ENCODE measurements around the gene CSN3.

The CSN3 gene

DNA sequence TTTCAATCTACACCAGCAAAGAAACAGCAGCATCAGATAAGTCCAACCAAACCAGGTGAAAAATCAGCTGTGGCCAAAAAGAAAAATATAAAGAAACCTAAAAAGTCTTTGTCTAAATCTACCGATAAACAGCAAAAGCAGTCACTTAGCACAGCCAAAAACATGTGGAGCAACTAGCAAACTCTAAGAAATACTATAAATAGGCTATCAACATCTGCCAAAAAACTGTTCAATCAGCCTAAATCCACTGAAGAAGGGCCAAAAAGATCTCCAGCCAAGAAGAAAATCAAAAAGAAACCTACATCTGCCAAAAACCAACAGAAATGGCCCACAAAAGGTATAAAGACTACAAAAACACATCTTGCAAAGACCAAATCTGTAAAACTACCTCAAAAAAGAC is 55.7 kb downstream of the CSN3 start:
- no peak for DNase-seq

DNA sequence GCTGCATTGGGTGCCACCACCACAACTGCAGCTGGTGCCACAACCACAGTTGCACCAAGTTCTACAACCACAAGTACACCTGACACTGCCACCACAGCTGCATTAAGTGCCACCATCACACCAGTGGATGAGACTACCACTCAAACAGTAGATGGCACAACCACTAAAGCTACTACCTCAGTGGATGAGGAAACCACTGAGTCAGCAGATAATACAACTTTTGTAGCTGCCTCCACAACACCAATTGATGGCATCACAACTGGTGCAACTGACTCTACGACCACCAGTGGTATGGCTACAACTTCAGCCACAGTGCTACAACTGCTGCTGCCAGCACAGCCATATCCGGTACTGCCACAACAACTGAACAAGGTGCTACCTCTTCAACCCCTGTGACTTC is 57.2 kb downstream of the CSN3 start:
- no peak for DNase-seq

DNA sequence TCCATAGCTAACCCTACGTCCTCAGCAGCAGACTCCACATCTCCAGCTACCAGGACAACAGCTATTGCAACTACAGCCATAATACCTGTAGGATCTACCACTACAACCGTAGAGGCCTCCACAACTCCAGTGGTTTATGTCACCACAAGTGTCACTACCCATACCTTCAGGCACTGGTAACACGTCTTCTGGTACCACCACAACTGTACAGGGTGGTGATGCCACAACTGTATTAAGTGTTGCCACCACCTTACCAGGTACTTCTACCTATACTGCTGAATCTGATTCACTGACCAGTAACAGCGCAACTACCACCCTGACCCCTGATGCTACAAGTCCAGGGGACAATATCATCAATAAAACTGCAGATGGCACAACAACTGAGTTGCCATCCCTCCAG is 57.8 kb downstream of the CSN3 start:
- no peak for DNase-seq

Data from HCEC 1CT (cell line).